Measurements from ENCODE around the gene MCTP1.
"Not testable (repeated sequence)": the region's sequence is repeated elsewhere in the genome, so short reads cannot be mapped to it uniquely, and the experiment has no call there.

The MCTP1 gene

GRCh38 chr5:94847726-94848125 is 437.2 kb downstream of the MCTP1 start:
- no peak for TF ChIP-seq CTCF (IDR thresholded peaks at IDR 0.05; ENCODE audit: insufficient read depth, low read length)
- no peak for TF ChIP-seq GABPA (IDR thresholded peaks at IDR 0.05; ENCODE audit: low read depth)
- TF ChIP-seq POLR2AphosphoS5 (IDR thresholded peaks at IDR 0.05; ENCODE audit: low read depth): no peak
- TF ChIP-seq SPI1 (IDR thresholded peaks at IDR 0.05; ENCODE audit: borderline replicate concordance, low read depth): no peak
- TF ChIP-seq REST (IDR thresholded peaks at IDR 0.05; ENCODE audit: insufficient replicate concordance, low read depth): no peak
- no peaks in the 10 kb centered on the region for H3K27me3 ChIP-seq (ENCODE audit: insufficient read depth, poor library complexity, severe bottlenecking)
- no peak overlapping the region for H3K27ac ChIP-seq (replicated peaks)
- DNase-seq (ENCODE audit: low read depth in 1 of 2, low spot score in 1 of 2): no peak
- H3K4me3 ChIP-seq (replicated peaks; ENCODE audit: insufficient read depth, low read length): no peak overlapping the region

- TF ChIP-seq REST (IDR thresholded peaks at IDR 0.05; ENCODE audit: insufficient replicate concordance, low read depth): no peak
- no peak for TF ChIP-seq CTCF (IDR thresholded peaks at IDR 0.05; ENCODE audit: insufficient read depth, low read length)
- TF ChIP-seq GABPA (IDR thresholded peaks at IDR 0.05; ENCODE audit: low read depth): no peak
- no peak for TF ChIP-seq POLR2AphosphoS5 (IDR thresholded peaks at IDR 0.05; ENCODE audit: low read depth)
- no peak for TF ChIP-seq SPI1 (IDR thresholded peaks at IDR 0.05; ENCODE audit: borderline replicate concordance, low read depth)
- Histone ChIP-seq H3K27me3 (ENCODE audit: insufficient read depth, poor library complexity, severe bottlenecking) (no peaks in the 10 kb centered on the region), H3K4me3 (replicated peaks; ENCODE audit: insufficient read depth, low read length) (no peak overlapping the region), H3K27ac (replicated peaks) (no peak overlapping the region)
- DNase-seq (ENCODE audit: low read depth in 1 of 2, low spot score in 1 of 2): no peak
Observed at GRCh38 chr5:94847019-94847418, 437.9 kb downstream of the MCTP1 start.

- H3K4me3 ChIP-seq (replicated peaks; ENCODE audit: insufficient read depth, low read length); H3K27ac ChIP-seq (replicated peaks); DNase-seq (ENCODE audit: low read depth in 1 of 2, low spot score in 1 of 2); H3K27me3 ChIP-seq (ENCODE audit: insufficient read depth, poor library complexity, severe bottlenecking): not testable (repeated sequence)
Observed at GRCh38 chr5:94845696-94846095, 439.2 kb downstream of the MCTP1 start.

- no peak for DNase-seq (ENCODE audit: low read depth in 1 of 2, low spot score in 1 of 2)
- TF ChIP-seq CTCF (IDR thresholded peaks at IDR 0.05; ENCODE audit: insufficient read depth, low read length): no peak
- no peak for TF ChIP-seq SPI1 (IDR thresholded peaks at IDR 0.05; ENCODE audit: borderline replicate concordance, low read depth)
- TF ChIP-seq GABPA (IDR thresholded peaks at IDR 0.05; ENCODE audit: low read depth): no peak
- no peak for TF ChIP-seq POLR2AphosphoS5 (IDR thresholded peaks at IDR 0.05; ENCODE audit: low read depth)
- no peak overlapping the region for H3K27ac ChIP-seq (replicated peaks)
- H3K4me3 ChIP-seq (replicated peaks; ENCODE audit: insufficient read depth, low read length): no peak overlapping the region
- H3K27me3 ChIP-seq (ENCODE audit: insufficient read depth, poor library complexity, severe bottlenecking): no peaks in the 10 kb centered on the region
Observed at GRCh38 chr5:94841598-94842322, 443.1 kb downstream of the MCTP1 start.
